IMR-90 (cell line): ENCODE data around the gene OPHN1. TPM values are rescaled to one million over a fixed set of nuclear protein-coding genes. Genes with fewer than 3 reads are reported as not detected.

Experiments
- ATAC-seq: fragments of 200-7000 bp; cut with Tn5 transposase; 2 replicates; pipeline ENCODE4 v1.9.1; 2020; ENCODE audit warnings: low read depth, mild to moderate bottlenecking, moderate library complexity
- BruUV-seq: library from RNA; stranded (reverse); fragments of 400-500 nt; replicated peaks from 2 replicates; lab custom pipeline; 2021; lab: Mats Ljungman, UMichigan
- CTCF ChIA-PET: fragments of 300-600 bp; formaldehyde crosslinking; extraction: SDS; loops from one replicate; lab custom pipeline; 2021; ENCODE audit warnings: antibody characterized with exemption; lab: Yijun Ruan, JAX
- POLR2A ChIA-PET: fragments of 300-600 bp; sonication (Branson Sonifier 250); formaldehyde crosslinking; loops from one replicate; lab custom pipeline; 2022; ENCODE audit warnings: antibody characterized with exemption; ENCODE audit not compliant: unreplicated experiment; lab: Charles Lee
- DNase-seq: peaks from one replicate; pipeline ENCODE4 v3.0.0; 2013
- H2AFZ ChIP-seq: replicated peaks from 2 replicates; pipeline ENCODE3; 2013; ENCODE audit warnings: low read length, mild to moderate bottlenecking; ENCODE audit not compliant: poor library complexity
- H2AK5ac ChIP-seq: 2 replicates; pipeline ENCODE4 v1.6.1; 2013; ENCODE audit warnings: low read depth, low read length, inconsistent platforms
- H2AK9ac ChIP-seq: replicated peaks from 2 replicates; pipeline ENCODE3; 2013; ENCODE audit warnings: mild to moderate bottlenecking, low read depth, low read length, moderate library complexity; ENCODE audit not compliant: poor library complexity
- H2BK120ac ChIP-seq: 2 replicates; pipeline ENCODE4 v1.6.1; 2013; ENCODE audit warnings: low read depth, low read length, inconsistent platforms
- H2BK15ac ChIP-seq: 3 replicates; pipeline ENCODE4 v1.6.1; 2013; ENCODE audit warnings: low read depth, low read length, inconsistent platforms
- H2BK20ac ChIP-seq: 2 replicates; pipeline ENCODE4 v1.6.1; 2013; ENCODE audit warnings: low read depth, mild to moderate bottlenecking, inconsistent platforms, low read length, moderate library complexity
- H2BK5ac ChIP-seq: 2 replicates; pipeline ENCODE4 v1.6.1; 2013; ENCODE audit warnings: mild to moderate bottlenecking, low read depth, low read length, inconsistent platforms; ENCODE audit not compliant: poor library complexity, severe bottlenecking
- H3K14ac ChIP-seq: replicated peaks from 2 replicates; pipeline ENCODE4 v1.6.1; 2013; ENCODE audit warnings: low read depth, low read length, inconsistent platforms
- H3K18ac ChIP-seq: 2 replicates; pipeline ENCODE4 v1.6.1; 2013; ENCODE audit warnings: low read depth, low read length, control low read depth
- H3K23ac ChIP-seq: 2 replicates; pipeline ENCODE4 v1.6.1; 2013; ENCODE audit warnings: low read depth, low read length, inconsistent platforms
- H3K27ac ChIP-seq: 2 replicates; pipeline ENCODE4 v1.5.1; 2013; ENCODE audit warnings: mild to moderate bottlenecking, control low read depth, low read length; ENCODE audit not compliant: insufficient read depth
- H3K27me3 ChIP-seq: 2 replicates; pipeline ENCODE4 v1.6.1; 2013; ENCODE audit warnings: low read length; ENCODE audit not compliant: control insufficient read depth, insufficient read depth
- H3K36me3 ChIP-seq: 2 replicates; pipeline ENCODE4 v1.6.1; 2013; ENCODE audit warnings: low read length, mixed read lengths; ENCODE audit not compliant: control insufficient read depth, insufficient read depth
- H3K4ac ChIP-seq: 2 replicates; pipeline ENCODE4 v1.6.1; 2013; ENCODE audit warnings: low read depth, low read length, inconsistent platforms
- H3K4me1 ChIP-seq: 2 replicates; pipeline ENCODE4 v1.6.1; 2013; ENCODE audit warnings: low read length, mixed read lengths; ENCODE audit not compliant: control insufficient read depth, insufficient read depth
- H3K4me2 ChIP-seq: 2 replicates; pipeline ENCODE4 v1.6.1; 2013; ENCODE audit warnings: low read depth, mild to moderate bottlenecking, control low read depth, low read length, moderate library complexity
- H3K4me3 ChIP-seq: 2 replicates; pipeline ENCODE4 v1.5.1; 2013; ENCODE audit warnings: low read depth, mild to moderate bottlenecking, control low read depth, low read length, moderate library complexity; ENCODE audit not compliant: insufficient read depth
- H3K56ac ChIP-seq: 2 replicates; pipeline ENCODE4 v1.6.1; 2013; ENCODE audit warnings: low read length, inconsistent platforms; ENCODE audit not compliant: insufficient read depth; ENCODE audit errors: extremely low read depth
- H3K79me1 ChIP-seq, 2 experiments: 2 replicates each; pipeline ENCODE4 v1.6.1; 2013; ENCODE audit warnings: low read length in 2 of 2, inconsistent platforms in 1 of 2, low read depth in 1 of 2
- H3K9ac ChIP-seq: 2 replicates; pipeline ENCODE4 v1.6.1; 2013; ENCODE audit warnings: low read depth, low read length, control low read depth
- H3K9me1 ChIP-seq: 2 replicates; pipeline ENCODE4 v1.6.1; 2013; ENCODE audit warnings: low read length, inconsistent platforms; ENCODE audit not compliant: insufficient read depth
- H3K9me3 ChIP-seq: 2 replicates; pipeline ENCODE4 v1.6.1; 2013; ENCODE audit warnings: low read length; ENCODE audit not compliant: control insufficient read depth, insufficient read depth
- H4K20me1 ChIP-seq: 2 replicates; pipeline ENCODE4 v1.6.1; 2013; ENCODE audit warnings: low read length, inconsistent platforms; ENCODE audit not compliant: insufficient read depth
- H4K5ac ChIP-seq: 2 replicates; pipeline ENCODE4 v1.6.1; 2013; ENCODE audit warnings: mild to moderate bottlenecking, low read depth, low read length, control low read depth
- H4K8ac ChIP-seq, 2 experiments: 2 replicates each; pipeline ENCODE4 v1.6.1; 2013; ENCODE audit warnings: low read depth in 2 of 2, low read length in 2 of 2, control low read depth in 1 of 2, inconsistent platforms in 1 of 2
- H4K91ac ChIP-seq: 2 replicates; pipeline ENCODE4 v1.6.1; 2013; ENCODE audit warnings: low read depth, low read length, inconsistent platforms; ENCODE audit not compliant: insufficient read depth
- BHLHE40 ChIP-seq: fragments of 150-350 bp; IDR thresholded peaks from 2 replicates; pipeline ENCODE4 v1.6.1; 2016; ENCODE audit warnings: mild to moderate bottlenecking, low read depth, low read length
- CEBPB ChIP-seq: IDR thresholded peaks from 2 replicates; pipeline ENCODE4 v1.6.1; 2012; ENCODE audit warnings: low read depth, low read length, improper control_type of control experiment
- CHD1 ChIP-seq: IDR thresholded peaks from 2 replicates; pipeline ENCODE4 v1.6.1; 2012; ENCODE audit warnings: low read depth, low read length, improper control_type of control experiment
- CTCF ChIP-seq: conservative IDR thresholded peaks from 2 replicates; pipeline ENCODE4 v1.5.1; 2012; ENCODE audit warnings: mild to moderate bottlenecking, low read depth, low read length, improper control_type of control experiment
- ELK1 ChIP-seq: fragments of 150-350 bp; IDR thresholded peaks from 2 replicates; pipeline ENCODE4 v1.6.1; 2016; ENCODE audit warnings: low read depth, mild to moderate bottlenecking, low read length, moderate library complexity, borderline replicate concordance
- FOS ChIP-seq: fragments of 150-350 bp; IDR thresholded peaks from 2 replicates; pipeline ENCODE4 v1.6.1; 2016; ENCODE audit warnings: low read depth, low read length
- MAFK ChIP-seq: IDR thresholded peaks from 2 replicates; pipeline ENCODE4 v1.6.1; 2012; ENCODE audit warnings: low read depth, low read length, improper control_type of control experiment
- MAZ ChIP-seq: IDR thresholded peaks from 2 replicates; pipeline ENCODE4 v1.6.1; 2012; ENCODE audit warnings: low read depth, mild to moderate bottlenecking, low read length, improper control_type of control experiment, moderate library complexity, borderline replicate concordance
- MXI1 ChIP-seq: IDR thresholded peaks from 2 replicates; pipeline ENCODE4 v1.6.1; 2012; ENCODE audit warnings: low read depth, mild to moderate bottlenecking, low read length, moderate library complexity, borderline replicate concordance
- POLR2A ChIP-seq: IDR thresholded peaks from 2 replicates; pipeline ENCODE4 v1.6.1; 2012; ENCODE audit warnings: mild to moderate bottlenecking, low read depth, low read length
- RAD21 ChIP-seq: IDR thresholded peaks from 2 replicates; pipeline ENCODE4 v1.6.1; 2012; ENCODE audit warnings: low read length, improper control_type of control experiment
- SMC3 ChIP-seq: fragments of 150-350 bp; IDR thresholded peaks from 2 replicates; pipeline ENCODE4 v1.6.1; 2016; ENCODE audit warnings: low read depth, mild to moderate bottlenecking, antibody characterized with exemption, low read length, moderate library complexity
- USF2 ChIP-seq: fragments of 150-350 bp; IDR thresholded peaks from 2 replicates; pipeline ENCODE4 v1.6.1; 2017; ENCODE audit warnings: mild to moderate bottlenecking, antibody characterized with exemption, low read length, low read depth
- WGBS, 2 experiments: methylation state at CpG; one replicate each; pipeline versions ENCODE4 v1.1.5 to v1.1.7; 2013; ENCODE audit warnings: missing lambda C conversion rate in 2 of 2; ENCODE audit not compliant: insufficient read length in 1 of 2; ENCODE audit errors: extremely low coverage in 2 of 2; 5-methylcytosine and 5-hydroxymethylcytosine counted together
- dilution Hi-C: fragments of 300-500 bp; cut with HindIII; formaldehyde crosslinking; loops from one replicate; pipeline ENCODE4 v1.14.3; 2018; ENCODE audit warnings: low sequenced_read_pairs; ENCODE audit not compliant: unreplicated experiment
- in situ Hi-C: fragments of 300-500 bp; cut with MboI; formaldehyde crosslinking; loops from 3 replicates; pipeline ENCODE4 v1.14.3; 2019; ENCODE audit warnings: low sequenced_read_pairs, inconsistent platforms, mixed read lengths
- intact Hi-C: fragments of 100-400 bp; cut with micrococcal nuclease; formaldehyde crosslinking; loops from 2 replicates; pipeline ENCODE4 v1.10.0; 2022
- polyA plus RNA-seq, 3 experiments: library from polyadenylated mRNA; depleted of rRNA; stranded (reverse); fragments of >200 nt; gene quantifications; 2 replicates each; pipeline ENCODE4 v1.2.3, GENCODE V29; 2012; ENCODE audit warnings: low replicate concordance in 1 of 3
- total RNA-seq: library from RNA; depleted of rRNA; stranded (reverse); fragments of >200 nt; gene quantifications from 2 replicates; pipeline ENCODE4 v1.2.3, GENCODE V29; 2012

Gene OPHN1
- total and polyA plus RNA-seq, 2 of the 4 experiments (the other 2 are of a cell fraction), result 4.0 to 13.1 TPM

GRCh38 chrX:68417651-68418050 is 15.6 kb downstream of the OPHN1 start:
- ATAC-seq, result no peak
- dilution Hi-C loops, result no loop called here
- POLR2A ChIA-PET, result no interaction called here

More at GRCh38 chrX:68417651-68418050, 15.6 kb downstream of the OPHN1 start:
- 60% methylated on average over 1 of the region's 2 CpGs; no CpG with 5 or more reads in 1 of the 2 experiments for WGBS, 2 experiments
- Histone ChIP-seq H3K9ac (no peak overlapping the region), H2BK15ac (no peak overlapping the region), H2BK20ac (no peak overlapping the region), H3K56ac (no peak overlapping the region), H3K79me1 (peaks cover 2 to 6% of the 10 kb centered on the region in 2 experiments; a peak in 2 of 4 replicates), H2AK5ac (no peak overlapping the region), H3K4me1 (peaks cover 4% of the 10 kb centered on the region; the same call in 1 of the 2 replicates), H2BK5ac (no peak overlapping the region), H4K5ac (no peak overlapping the region), H3K27ac (no peak overlapping the region), H3K23ac (no peak overlapping the region), H3K4me3 (no peak overlapping the region), H3K4me2 (no peak overlapping the region), H3K9me1 (no peaks in the 10 kb centered on the region), H4K91ac (no peak overlapping the region), H3K14ac (no peak overlapping the region), H3K36me3 (no peaks in the 10 kb centered on the region), H3K4ac (no peak overlapping the region), H2AFZ (no peak overlapping the region), H2AK9ac (no peak overlapping the region), H3K18ac (no peak overlapping the region), H4K8ac (no peak overlapping the region), H3K9me3 (no peaks in the 10 kb centered on the region), H4K20me1 (0 out of 2 replicates have a peak, but pooled peaks cover 2% of the 10 kb centered on the region), H2BK120ac (no peak overlapping the region), H3K27me3 (peaks cover 1% of the 10 kb centered on the region; the same call in 1 of the 2 replicates)
- no TSS peak for BruUV-seq
- CTCF ChIA-PET, result no interaction called here
- intact Hi-C loops (no loop called here), in situ Hi-C loops (no loop called here)
- TF ChIP-seq BHLHE40, result no peak
- TF ChIP-seq RAD21, result no peak
- no peak for TF ChIP-seq FOS
- no peak for TF ChIP-seq CEBPB
- no peak for TF ChIP-seq USF2
- TF ChIP-seq SMC3, result no peak
- no peak for TF ChIP-seq CHD1
- no peak for TF ChIP-seq MXI1
- no peak for TF ChIP-seq MAFK
- no peak for TF ChIP-seq POLR2A
- no peak for TF ChIP-seq CTCF
- TF ChIP-seq MAZ, result no peak
- TF ChIP-seq ELK1, result no peak
- DNase-seq, result no peak
